ENCODE results near the gene ATG9B. TPM values are rescaled to one million over a fixed set of nuclear protein-coding genes. Genes with fewer than 3 reads are reported as not detected.

The ATG9B gene
- polyA plus RNA-seq, 2 of the 4 experiments (the other 2 are of a cell fraction) = 0.06 to 0.23 TPM

GRCh38 chr7:151033864-151034249 lies 9.6 kb upstream of the ATG9B start:
- 90% methylated on average over 2 of the region's 5 CpGs for WGBS (ENCODE audit: missing lambda C conversion rate)
- Histone ChIP-seq H3K4me2 (no peak overlapping the region), H3K4me1 (peaks cover 25% of the 10 kb centered on the region), H3K27ac (no peak overlapping the region), H3K9me3 (no peaks in the 10 kb centered on the region), H3K4me3 (no peak overlapping the region)
- TF ChIP-seq HDAC2 (IDR thresholded peaks at IDR 0.05) (no peak), MAX (IDR thresholded peaks at IDR 0.05) (no peak), FOXS1 (CRISPR knock-in tag; IDR thresholded peaks at IDR 0.05) (no peak), HOXA7 (CRISPR knock-in tag; IDR thresholded peaks at IDR 0.05) (no peak), ZFP36 (IDR thresholded peaks at IDR 0.05; ENCODE audit: borderline replicate concordance, partially characterized antibody) (no peak), CBX2 (IDR thresholded peaks at IDR 0.05; ENCODE audit: borderline replicate concordance, low read depth) (no peak), EP300 (IDR thresholded peaks at IDR 0.05) (no peak), FOSB (CRISPR knock-in tag; IDR thresholded peaks at IDR 0.05) (no peak), POLR2AphosphoS2 (conservative IDR thresholded peaks at IDR 0.05; ENCODE audit: low read length) (no peak)
- TF ChIP-seq, protein P1, sequence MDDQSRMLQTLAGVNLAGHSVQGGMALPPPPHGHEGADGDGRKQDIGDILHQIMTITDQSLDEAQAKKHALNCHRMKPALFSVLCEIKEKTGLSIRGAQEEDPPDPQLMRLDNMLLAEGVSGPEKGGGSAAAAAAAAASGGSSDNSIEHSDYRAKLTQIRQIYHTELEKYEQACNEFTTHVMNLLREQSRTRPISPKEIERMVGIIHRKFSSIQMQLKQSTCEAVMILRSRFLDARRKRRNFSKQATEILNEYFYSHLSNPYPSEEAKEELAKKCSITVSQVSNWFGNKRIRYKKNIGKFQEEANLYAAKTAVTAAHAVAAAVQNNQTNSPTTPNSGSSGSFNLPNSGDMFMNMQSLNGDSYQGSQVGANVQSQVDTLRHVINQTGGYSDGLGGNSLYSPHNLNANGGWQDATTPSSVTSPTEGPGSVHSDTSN (IDR thresholded peaks at IDR 0.05) = no peak
- TF ChIP-seq, protein P2, sequence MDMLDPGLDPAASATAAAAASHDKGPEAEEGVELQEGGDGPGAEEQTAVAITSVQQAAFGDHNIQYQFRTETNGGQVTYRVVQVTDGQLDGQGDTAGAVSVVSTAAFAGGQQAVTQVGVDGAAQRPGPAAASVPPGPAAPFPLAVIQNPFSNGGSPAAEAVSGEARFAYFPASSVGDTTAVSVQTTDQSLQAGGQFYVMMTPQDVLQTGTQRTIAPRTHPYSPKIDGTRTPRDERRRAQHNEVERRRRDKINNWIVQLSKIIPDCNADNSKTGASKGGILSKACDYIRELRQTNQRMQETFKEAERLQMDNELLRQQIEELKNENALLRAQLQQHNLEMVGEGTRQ (IDR thresholded peaks at IDR 0.05) = no peak
- CTCF ChIA-PET = interaction anchor here (0.8 to 5.7 kb wide), 9 partner anchors 8 to 90 kb away, joined by 3 to 34 read pairs (median 5); partner anchors contain the start of gene AGAP3
- DNase-seq (ENCODE audit: low read depth in 1 of 2, low spot score in 1 of 2) = no peak
- POLR2A ChIA-PET = no interaction called here
- ATAC-seq = no peak
- no peak for FAIRE-seq

DNA sequence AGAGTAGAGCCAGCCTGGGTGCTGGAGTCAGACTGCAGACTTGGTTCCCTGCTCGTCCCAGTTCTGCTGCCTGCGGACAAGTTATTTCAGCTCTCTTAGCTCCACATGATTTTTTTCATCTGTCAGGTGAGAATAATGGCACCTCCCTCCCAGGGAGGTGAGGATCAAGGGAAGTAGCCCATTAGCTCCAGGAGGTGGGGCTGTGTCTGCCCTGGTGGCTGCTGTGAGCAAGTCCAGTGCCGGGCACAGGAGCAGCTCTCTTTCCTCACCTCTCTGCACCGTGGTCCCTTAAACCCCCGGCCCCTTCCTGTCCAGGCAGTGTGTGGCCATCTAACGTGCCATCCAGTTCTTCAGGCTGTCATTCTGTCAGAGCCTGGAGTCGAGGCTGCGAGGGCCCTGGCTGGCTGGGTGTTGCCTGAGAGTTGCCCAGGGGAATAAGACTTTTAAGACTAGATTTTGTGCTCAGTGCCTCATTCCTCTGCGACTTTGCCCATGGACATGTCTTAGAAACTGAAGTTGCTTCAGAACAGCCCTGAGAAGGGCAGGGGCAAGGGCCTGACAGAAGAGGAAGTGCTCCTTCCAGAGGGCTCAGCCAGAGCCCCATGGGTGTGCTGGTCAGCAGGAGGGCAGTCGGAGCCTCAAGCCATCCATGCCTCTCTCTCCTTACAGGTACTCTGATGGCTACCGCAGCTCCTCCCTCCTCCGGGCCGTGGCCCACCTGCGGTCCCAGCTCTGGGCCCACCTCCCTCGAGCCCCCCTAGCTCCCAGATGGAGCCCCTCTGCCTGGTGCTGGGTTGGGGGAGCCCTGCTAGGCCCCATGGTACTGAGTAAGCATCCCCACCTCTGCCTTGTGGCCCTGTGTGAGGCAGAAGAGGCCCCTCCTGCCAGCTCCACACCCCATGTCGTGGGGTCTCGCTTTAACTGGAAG lies 8.9 kb upstream of the ATG9B start:
- DNase-seq (ENCODE audit: low read depth in 1 of 2, low spot score in 1 of 2) (no peak), FAIRE-seq (no peak), ATAC-seq (no peak)
- H3K4me1 ChIP-seq = peaks cover 19% of the 10 kb centered on the region
- no peak overlapping the region for H3K4me3 ChIP-seq
- no peaks in the 10 kb centered on the region for H3K9me3 ChIP-seq
- TF ChIP-seq, protein P3, sequence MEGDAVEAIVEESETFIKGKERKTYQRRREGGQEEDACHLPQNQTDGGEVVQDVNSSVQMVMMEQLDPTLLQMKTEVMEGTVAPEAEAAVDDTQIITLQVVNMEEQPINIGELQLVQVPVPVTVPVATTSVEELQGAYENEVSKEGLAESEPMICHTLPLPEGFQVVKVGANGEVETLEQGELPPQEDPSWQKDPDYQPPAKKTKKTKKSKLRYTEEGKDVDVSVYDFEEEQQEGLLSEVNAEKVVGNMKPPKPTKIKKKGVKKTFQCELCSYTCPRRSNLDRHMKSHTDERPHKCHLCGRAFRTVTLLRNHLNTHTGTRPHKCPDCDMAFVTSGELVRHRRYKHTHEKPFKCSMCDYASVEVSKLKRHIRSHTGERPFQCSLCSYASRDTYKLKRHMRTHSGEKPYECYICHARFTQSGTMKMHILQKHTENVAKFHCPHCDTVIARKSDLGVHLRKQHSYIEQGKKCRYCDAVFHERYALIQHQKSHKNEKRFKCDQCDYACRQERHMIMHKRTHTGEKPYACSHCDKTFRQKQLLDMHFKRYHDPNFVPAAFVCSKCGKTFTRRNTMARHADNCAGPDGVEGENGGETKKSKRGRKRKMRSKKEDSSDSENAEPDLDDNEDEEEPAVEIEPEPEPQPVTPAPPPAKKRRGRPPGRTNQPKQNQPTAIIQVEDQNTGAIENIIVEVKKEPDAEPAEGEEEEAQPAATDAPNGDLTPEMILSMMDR (IDR thresholded peaks at IDR 0.05) = no peak
- TF ChIP-seq RAD21 (conservative IDR thresholded peaks at IDR 0.05 in 1 of 2, IDR thresholded peaks at IDR 0.05 in 1 of 2) (no peak), GATA3 (IDR thresholded peaks at IDR 0.05; ENCODE audit: borderline replicate concordance) (no peak), MAZ (IDR thresholded peaks at IDR 0.05; ENCODE audit: borderline replicate concordance, low read depth, low read length) (no peak), MAFK (IDR thresholded peaks at IDR 0.05; ENCODE audit: partially characterized antibody) (no peak), CEBPB (IDR thresholded peaks at IDR 0.05) (no peak), RARB (CRISPR knock-in tag; IDR thresholded peaks at IDR 0.05) (no peak), NPAS2 (CRISPR knock-in tag; IDR thresholded peaks at IDR 0.05; ENCODE audit: borderline replicate concordance) (no peak), KDM1A (IDR thresholded peaks at IDR 0.05; ENCODE audit: low read depth) (no peak), NFE2L2 (conservative IDR thresholded peaks at IDR 0.05; ENCODE audit: low read length) (no peak), PHF8 (IDR thresholded peaks at IDR 0.05; ENCODE audit: borderline replicate concordance, low read depth) (no peak)
- TF ChIP-seq, protein P4, sequence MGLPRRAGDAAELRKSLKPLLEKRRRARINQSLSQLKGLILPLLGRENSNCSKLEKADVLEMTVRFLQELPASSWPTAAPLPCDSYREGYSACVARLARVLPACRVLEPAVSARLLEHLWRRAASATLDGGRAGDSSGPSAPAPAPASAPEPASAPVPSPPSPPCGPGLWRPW (IDR thresholded peaks at IDR 0.05) = no peak
- TF ChIP-seq, protein P5, sequence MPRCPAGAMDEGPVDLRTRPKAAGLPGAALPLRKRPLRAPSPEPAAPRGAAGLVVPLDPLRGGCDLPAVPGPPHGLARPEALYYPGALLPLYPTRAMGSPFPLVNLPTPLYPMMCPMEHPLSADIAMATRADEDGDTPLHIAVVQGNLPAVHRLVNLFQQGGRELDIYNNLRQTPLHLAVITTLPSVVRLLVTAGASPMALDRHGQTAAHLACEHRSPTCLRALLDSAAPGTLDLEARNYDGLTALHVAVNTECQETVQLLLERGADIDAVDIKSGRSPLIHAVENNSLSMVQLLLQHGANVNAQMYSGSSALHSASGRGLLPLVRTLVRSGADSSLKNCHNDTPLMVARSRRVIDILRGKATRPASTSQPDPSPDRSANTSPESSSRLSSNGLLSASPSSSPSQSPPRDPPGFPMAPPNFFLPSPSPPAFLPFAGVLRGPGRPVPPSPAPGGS (IDR thresholded peaks at IDR 0.05) = no peak
- no peak overlapping the region for H3K27ac ChIP-seq
- ChIA-PET POLR2A (no interaction called here), CTCF (interaction anchor here (0.8 to 5.7 kb wide), 10 partner anchors 8 to 91 kb away, joined by 3 to 34 read pairs (median 4); partner anchors contain the start of gene AGAP3)
- 83% methylated on average over 17 of the region's 17 CpGs for WGBS (ENCODE audit: missing lambda C conversion rate)
- no peak overlapping the region for H3K4me2 ChIP-seq

Data from A549 (cell line).